GM18526 (cell line): ENCODE data around the gene NTRK3.

ENCODE experiments used
- POLR2A ChIP-seq: IDR thresholded peaks from 3 replicates; pipeline ENCODE4 v1.6.1; 2011; ENCODE audit not compliant: insufficient read length; ENCODE audit errors: extremely low read depth

The NTRK3 gene

DNA sequence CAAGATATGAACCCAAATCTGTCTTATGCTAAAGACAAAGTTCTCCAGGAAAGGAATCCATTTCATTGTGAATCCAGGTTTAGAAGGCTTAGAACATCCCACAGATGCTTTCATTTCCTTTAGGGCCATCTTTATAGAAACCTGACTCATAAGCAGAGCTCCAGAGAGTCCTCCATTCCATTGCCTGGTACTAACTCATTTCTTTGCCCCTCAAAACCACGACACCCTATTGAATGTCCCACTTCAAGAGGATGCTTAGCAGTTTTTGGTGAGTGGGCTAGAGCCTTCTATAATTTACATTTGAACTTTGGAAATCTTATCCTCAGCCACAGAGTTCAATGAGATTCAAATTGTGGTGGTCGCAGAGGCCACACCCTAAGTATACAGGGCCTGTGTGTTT, 325.0 kb downstream of the NTRK3 start:
- no peak for TF ChIP-seq POLR2A

DNA sequence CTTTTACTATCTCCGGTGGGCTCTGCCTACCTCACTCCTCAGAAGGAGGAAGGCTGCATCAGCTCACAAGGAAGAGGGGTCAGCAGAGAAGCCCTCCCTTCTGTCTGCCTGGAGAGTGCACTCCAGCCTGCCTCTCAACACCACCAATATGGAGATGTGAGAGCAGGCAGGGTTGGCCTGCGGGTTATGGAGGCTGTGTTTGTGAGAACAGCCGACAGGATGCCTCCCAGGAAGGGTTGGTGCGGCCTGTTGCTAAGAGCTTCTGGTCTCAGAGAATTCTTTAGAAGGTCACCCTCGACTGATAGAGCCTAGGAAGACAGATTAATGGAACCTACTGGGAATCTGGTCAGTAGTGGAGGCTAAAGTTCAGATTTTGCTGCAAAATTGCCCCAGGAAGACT, 326.1 kb downstream of the NTRK3 start:
- no peak for TF ChIP-seq POLR2A

DNA sequence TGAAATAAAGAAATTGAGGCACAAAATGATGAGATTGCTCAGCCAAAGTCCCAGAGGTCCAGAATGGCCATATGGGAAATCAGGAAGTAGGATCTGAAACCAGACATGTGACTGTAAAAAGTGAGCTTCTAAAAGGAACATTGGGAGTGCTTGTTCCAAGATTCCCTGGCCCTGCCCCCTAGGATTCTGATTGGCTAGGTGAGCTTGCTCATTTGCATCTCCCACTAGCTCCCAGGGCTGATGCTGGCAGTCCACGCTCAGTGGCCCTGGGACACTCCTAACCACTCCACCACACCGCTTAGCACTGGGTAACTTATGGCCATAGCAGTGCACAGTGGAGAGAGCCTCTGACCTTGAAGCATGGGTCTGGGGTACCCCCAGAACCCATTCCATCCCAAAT, 326.7 kb downstream of the NTRK3 start:
- TF ChIP-seq POLR2A: no peak

DNA sequence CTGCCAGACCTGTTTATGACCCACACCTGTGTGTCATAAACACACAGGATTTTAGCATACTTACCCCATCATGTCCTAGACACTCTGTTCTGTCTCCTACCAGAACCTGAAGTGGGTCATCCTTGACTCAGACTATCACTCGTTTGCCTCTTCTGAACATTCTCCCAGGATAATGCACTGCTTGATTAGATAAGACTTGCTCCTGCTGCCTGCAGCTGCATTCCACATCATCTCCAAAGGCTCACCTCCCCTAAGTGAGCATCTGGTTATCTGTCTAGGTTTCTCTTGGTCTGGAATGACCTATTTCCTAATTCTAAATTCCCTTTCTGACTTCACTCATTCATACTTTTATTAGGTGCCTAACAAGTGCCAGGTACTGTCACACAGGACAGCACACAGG, 332.1 kb downstream of the NTRK3 start:
- TF ChIP-seq POLR2A: no peak

DNA sequence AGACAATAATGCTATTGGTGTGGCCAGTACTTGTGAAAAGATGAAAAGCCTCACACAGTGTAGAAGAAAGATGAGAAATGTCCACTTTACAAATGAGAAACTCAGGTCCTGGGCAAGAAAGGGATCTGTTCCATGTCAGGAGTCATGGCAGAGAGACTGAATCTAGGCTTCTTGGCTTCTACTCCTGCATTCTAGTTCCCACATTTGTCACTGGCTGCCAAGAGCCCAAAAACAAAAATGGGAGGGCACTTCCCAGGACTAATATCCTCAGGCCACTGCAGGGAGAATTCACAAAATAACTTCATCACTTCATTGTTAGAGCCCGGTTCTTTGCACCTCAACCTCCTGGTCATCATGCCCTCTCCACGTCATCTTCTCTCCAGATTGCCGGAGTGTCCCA, 337.5 kb downstream of the NTRK3 start:
- TF ChIP-seq POLR2A: no peak

DNA sequence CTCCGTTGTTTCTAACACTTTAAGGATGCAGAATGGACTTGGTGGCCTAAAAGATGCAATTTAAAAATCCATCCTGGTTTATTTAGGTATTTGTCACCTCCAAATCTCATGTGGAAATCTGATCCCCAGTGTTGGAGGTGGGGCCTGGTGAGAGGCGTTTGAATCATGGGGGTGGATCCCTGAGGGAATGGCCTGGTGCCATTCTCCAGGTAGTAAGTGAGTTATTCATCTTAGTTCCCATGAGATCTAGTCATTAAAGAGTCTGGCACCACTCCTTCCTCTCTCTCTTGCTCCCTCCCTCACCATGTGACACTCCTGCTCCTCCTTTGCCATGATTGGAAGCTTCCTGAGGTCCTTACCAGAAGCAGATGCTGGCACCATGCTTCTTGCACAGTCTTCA, 339.1 kb downstream of the NTRK3 start:
- TF ChIP-seq POLR2A: no peak

DNA sequence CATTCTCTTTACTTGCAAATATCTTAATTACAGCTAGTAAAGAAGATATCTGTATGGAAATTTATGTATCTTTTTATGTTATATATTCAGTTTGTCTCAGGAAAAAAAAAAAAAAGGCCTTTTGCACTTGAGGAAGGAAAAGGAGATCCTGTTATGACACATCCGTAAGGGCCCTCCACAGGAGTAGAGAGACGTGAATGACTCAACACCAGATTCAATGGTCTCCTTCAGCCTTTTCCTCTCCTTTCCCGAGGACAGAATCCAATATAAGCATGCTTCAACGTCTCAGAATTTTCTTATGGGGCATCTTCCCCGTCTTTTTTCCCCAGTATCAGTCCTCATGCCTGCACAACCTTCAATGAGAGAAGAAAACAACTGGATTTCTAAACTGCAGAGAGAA, 340.3 kb downstream of the NTRK3 start:
- no peak for TF ChIP-seq POLR2A

DNA sequence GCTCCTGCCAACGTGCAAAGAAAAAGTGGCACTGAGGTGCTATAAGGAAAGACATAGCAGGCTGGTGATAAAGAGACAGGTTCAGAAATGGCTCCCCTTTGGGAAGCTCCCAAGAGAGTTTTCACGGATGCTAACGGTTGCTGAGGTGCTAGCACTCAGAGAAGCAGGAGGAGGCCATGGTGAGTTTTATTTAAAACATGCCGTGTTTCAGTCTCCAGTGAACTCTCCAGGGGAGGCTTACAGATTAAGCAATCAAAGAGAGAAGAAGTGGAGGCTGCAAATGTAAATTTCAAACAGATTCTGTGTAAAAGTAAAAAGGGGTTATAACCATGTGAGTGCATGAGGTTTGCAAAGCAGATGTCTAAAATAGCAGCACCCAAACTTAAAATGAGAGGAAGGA, 346.2 kb downstream of the NTRK3 start:
- no peak for TF ChIP-seq POLR2A

DNA sequence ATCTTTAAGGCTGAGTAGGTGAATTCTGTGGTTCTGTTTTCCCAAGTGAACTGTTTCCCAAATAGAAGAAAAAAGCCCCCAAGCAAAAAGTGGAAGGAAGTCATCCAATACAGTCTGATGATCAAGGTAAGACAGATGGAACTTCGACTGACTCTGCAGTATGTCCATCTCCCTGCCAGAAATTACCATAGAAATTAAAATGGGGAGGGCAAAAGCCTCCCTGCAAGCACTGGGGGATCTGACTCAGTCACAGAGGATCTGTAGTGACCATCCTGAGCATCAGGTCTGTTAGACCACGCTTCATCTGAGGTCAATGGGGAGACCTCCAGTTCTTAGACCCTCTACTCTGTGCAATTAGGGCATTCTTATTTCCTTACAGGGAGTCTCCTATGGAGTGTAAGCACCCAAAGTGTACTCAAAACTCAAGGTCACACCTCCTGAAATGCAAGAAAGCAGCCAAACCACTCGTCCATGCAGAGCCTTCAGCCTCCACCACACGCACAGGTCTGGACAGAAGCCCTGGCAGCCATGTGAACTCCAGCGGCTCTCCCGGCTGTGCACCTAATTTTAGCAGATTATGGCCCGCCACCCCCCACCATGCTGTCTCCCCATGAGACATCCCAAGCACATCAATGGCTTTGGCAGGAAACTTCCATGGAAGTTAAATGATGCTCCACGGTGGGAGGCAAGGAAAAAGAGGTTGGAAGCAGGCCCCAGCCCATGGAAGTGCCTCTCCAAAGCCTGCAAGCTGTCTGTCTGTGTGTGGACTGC, 348.7 kb downstream of the NTRK3 start:
- no peak for TF ChIP-seq POLR2A

DNA sequence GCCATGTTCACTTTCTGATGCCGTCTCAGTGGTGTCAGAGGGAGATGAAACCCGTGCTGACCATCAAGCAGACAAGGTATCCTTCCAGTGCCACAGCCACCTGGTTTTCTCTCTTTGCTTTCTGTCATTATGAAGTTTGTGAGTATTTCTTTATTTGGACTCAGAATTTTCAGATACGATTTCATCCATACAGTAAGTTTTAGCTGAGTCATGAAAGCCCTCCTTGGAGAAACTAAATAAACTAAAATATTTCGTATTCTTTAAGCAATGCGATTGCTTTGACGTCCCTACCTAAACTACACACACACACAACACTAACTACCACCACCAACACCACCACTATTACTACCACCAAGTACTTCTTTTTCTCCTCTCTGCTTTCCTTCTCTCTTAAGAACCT, 350.1 kb downstream of the NTRK3 start:
- no peak for TF ChIP-seq POLR2A

DNA sequence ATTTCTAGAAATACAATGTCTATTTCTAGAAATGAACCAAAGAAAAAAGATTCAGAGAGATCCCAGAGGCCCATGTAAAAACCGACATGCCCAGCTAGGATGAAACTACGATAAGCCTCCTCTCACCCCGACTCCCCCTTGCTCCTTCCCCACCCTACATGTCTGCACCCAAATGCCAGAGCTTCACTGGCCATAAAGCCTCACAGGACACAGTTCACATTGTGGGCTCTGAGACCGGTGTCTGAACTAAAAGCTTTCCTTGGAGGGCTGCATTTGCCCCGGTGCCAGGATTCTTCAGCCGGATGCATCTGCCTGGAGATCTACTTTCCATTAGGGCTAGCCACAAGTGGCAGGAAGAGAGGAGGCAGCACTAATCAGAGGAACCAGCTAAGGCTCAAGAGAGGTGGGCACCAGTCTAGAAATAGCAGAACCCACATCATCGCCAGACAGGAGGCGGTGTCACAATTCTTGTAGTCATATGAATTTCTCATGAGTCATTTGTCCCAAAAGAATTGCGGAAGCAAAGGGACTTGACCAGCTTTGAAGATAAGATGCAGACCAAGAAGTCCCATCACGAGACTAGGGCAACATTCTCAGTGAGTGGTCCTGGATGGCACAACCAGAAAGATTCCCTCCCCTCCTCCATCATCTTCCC, 353.6 kb downstream of the NTRK3 start:
- TF ChIP-seq POLR2A: no peak

DNA sequence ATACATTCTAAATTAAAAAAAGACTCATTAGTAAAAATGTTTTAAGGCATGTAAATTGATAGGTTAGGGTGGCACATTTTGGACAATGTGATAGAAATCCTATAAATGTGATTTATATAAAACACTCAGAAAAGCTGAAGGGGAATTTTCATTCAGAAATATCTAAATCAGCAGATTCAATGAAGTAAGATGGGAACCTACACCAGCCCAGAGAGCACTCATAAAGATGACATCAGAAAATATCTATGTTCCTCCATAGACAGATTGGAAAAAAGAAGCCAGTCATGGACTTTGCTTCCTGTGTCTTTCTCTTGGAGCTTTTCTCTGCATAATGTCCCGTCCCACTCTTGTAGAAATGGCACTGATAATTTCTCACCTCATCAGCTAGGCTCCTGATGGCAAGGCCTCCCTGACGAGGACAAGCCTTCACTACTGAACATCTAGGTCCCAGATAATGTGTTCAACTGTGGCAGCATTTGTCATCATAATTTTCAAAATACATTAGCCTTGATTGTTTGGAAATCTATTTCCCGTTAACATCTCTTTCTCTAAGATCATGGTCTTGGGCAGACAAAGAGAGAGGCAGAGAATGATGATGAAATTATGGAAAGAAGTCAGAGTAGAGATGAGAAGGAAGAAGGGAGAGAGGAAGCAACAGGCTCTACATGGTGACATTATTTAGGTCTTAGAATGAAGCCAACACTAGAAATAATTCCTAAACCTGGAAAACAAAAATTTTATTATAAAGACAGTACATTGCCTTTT, 354.4 kb downstream of the NTRK3 start:
- no peak for TF ChIP-seq POLR2A

DNA sequence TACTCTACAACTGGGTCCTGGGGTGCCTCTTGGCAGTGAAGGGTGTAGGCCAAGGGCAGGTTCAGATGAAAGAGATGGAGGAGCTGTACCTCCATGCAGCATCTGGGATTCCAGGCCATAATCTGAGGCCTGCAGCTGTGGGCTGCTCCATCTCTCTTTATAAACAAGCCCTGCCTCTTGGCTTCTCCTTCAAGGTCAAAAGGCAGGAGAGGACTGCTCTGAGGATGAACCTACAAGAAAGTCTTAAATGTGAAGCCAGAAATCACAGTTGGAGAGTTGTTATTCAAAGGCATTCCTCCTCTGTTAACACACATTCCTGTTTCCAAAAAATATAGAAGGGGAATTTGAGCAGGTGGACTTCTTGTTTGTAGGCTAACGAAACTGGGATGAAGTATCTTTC, 355.5 kb downstream of the NTRK3 start:
- TF ChIP-seq POLR2A: no peak

DNA sequence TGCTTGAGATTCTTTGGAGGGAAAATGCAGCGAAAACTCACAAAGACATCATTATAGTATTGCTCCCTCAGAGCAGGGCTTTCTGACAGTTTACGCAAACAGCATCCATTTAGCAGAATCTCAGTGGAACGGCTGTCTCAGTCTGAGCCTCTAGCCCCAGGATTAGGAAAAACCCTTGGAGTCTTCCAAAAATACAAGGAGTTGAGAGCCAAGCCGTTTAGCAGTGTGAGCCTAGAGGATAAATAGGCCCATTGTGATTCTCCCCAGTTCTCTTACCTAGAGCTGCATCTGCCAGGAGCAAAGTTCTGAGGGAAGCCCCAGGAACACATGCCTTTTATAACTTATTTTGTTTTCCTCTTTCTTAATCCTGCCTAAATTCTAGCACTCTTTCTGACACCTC, 359.6 kb downstream of the NTRK3 start:
- no peak for TF ChIP-seq POLR2A

DNA sequence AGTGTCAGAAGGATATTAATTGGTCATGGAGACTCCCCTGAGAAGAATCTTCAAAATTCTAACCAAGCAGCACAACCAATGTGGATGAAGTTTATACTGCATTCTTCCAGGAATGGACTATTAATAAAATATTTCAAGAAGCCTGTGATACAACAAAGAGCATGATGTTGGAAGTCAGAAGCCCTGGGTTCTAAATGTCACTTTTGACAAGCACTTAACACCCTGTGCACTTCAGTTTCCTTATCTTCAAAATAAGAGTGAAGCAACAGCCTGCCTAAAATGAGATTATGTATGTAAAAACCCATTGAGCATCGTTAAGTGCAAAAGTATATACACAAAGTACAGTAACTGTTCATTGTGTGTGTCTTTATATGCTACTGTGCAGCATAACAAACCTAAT, 369.4 kb downstream of the NTRK3 start:
- no peak for TF ChIP-seq POLR2A

DNA sequence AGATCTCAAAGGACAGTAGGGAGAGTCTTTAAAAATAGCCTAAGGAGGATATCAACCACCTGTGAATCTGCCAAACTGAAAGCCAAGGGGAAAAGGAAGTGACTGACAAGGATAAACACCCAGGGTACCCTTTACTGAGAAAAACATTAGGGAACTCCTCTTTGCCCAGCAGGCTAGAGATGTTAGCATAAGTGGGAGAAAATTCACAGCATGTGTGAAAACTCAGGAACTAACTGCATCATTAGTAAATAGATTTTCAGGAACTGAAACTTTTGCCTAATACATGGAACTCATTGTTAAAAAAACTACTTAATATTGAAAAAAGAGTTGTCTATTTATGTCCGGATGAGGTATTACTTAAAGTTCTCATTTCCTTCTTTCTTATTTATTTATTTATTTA, 375.5 kb downstream of the NTRK3 start:
- no peak for TF ChIP-seq POLR2A
